NCI-H2107 (cell line): ENCODE data around the gene C1orf210.
A peak's percentile ranks its signal among the peaks of the same experiment; 100 is the strongest.

Experiments used
- DNase-seq: peaks from one replicate; lab custom pipeline; 2025; lab: John Stamatoyannopoulos, UW

Gene C1orf210

GRCh38 chr1:43250351-43250761 lies 35.0 kb downstream of the C1orf210 start:
- no peak for DNase-seq

- no peak for DNase-seq
Observed at GRCh38 chr1:43247256-43247921, 38.0 kb downstream of the C1orf210 start.

GRCh38 chr1:43246466-43247213 lies 38.7 kb downstream of the C1orf210 start:
- no peak for DNase-seq

- DNase-seq = no peak
Observed at GRCh38 chr1:43243299-43243698, 42.1 kb downstream of the C1orf210 start.

- no peak for DNase-seq
Observed at GRCh38 chr1:43241413-43241836, 44.0 kb downstream of the C1orf210 start.

- no peak for DNase-seq
Observed at GRCh38 chr1:43239484-43239883, 45.9 kb downstream of the C1orf210 start.

GRCh38 chr1:43238991-43239469 lies 46.4 kb downstream of the C1orf210 start:
- DNase-seq = no peak

- DNase-seq = peak; percentile 17
Observed at GRCh38 chr1:43238085-43238484, 47.3 kb downstream of the C1orf210 start.

GRCh38 chr1:43237121-43237520 lies 48.3 kb downstream of the C1orf210 start:
- no peak for DNase-seq

GRCh38 chr1:43235451-43236121 lies 49.8 kb downstream of the C1orf210 start:
- no peak for DNase-seq

- DNase-seq = no peak
Observed at GRCh38 chr1:43235040-43235439, 50.3 kb downstream of the C1orf210 start.

- no peak for DNase-seq
Observed at GRCh38 chr1:43234267-43234666, 51.1 kb downstream of the C1orf210 start.

- DNase-seq = no peak
Observed at GRCh38 chr1:43233631-43234030, 51.8 kb downstream of the C1orf210 start.

- no peak for DNase-seq
Observed at GRCh38 chr1:43232482-43232881, 52.9 kb downstream of the C1orf210 start.

- no peak for DNase-seq
Observed at GRCh38 chr1:43232074-43232473, 53.3 kb downstream of the C1orf210 start.
